KMS-11 (cell line): ENCODE data around the gene CLDN16.

ENCODE experiments used
- H2AFZ ChIP-seq: fragments of 200-600 bp; sonication (generic); 2 replicates; pipeline ENCODE4 v1.6.1; 2016; ENCODE audit warnings: antibody characterized with exemption, mixed run types, low read depth
- H3K27ac ChIP-seq: fragments of 200-600 bp; sonication (generic); 2 replicates; pipeline ENCODE4 v1.6.1; 2016; ENCODE audit warnings: mild to moderate bottlenecking, mixed run types
- H3K27me3 ChIP-seq: fragments of 200-600 bp; sonication (generic); 2 replicates; pipeline ENCODE4 v1.6.1; 2017; ENCODE audit warnings: mild to moderate bottlenecking, low read depth, mixed run types, moderate library complexity; ENCODE audit not compliant: insufficient read depth
- H3K36me3 ChIP-seq: fragments of 200-600 bp; sonication (generic); 2 replicates; pipeline ENCODE4 v1.6.1; 2017; ENCODE audit warnings: mild to moderate bottlenecking, mixed run types; ENCODE audit not compliant: insufficient read depth
- H3K4me1 ChIP-seq: fragments of 200-600 bp; sonication (generic); 2 replicates; pipeline ENCODE4 v1.6.1; 2016; ENCODE audit warnings: mild to moderate bottlenecking, low read depth, mixed run types; ENCODE audit not compliant: poor library complexity, severe bottlenecking
- H3K4me2 ChIP-seq: fragments of 200-600 bp; sonication (generic); 2 replicates; pipeline ENCODE4 v1.7.0; 2016; ENCODE audit warnings: mild to moderate bottlenecking, mixed run types
- H3K4me3 ChIP-seq: fragments of 200-600 bp; sonication (generic); IDR thresholded peaks from 2 replicates; pipeline ENCODE4 v1.6.1; 2017; ENCODE audit warnings: low read depth, low read length, mixed read lengths; ENCODE audit not compliant: insufficient read depth
- H3K79me2 ChIP-seq: fragments of 200-600 bp; sonication (generic); 2 replicates; pipeline ENCODE4 v1.6.1; 2016; ENCODE audit warnings: low read depth, mixed run types; ENCODE audit not compliant: insufficient read depth
- H3K9ac ChIP-seq: fragments of 200-600 bp; sonication (generic); 2 replicates; pipeline ENCODE4 v1.6.1; 2016; ENCODE audit warnings: mild to moderate bottlenecking, mixed run types
- H4K20me1 ChIP-seq: fragments of 200-600 bp; sonication (generic); 2 replicates; pipeline ENCODE4 v1.6.1; 2016; ENCODE audit warnings: mild to moderate bottlenecking, mixed run types; ENCODE audit not compliant: insufficient read depth
- CTCF ChIP-seq: fragments of 200-600 bp; sonication (generic); conservative IDR thresholded peaks from 2 replicates; pipeline ENCODE4 v1.6.1; 2017; ENCODE audit warnings: low read depth, mild to moderate bottlenecking, antibody characterized with exemption, low read length, moderate library complexity, mixed read lengths

CLDN16 gene

GRCh38 chr3:190361791-190362190 is 26.2 kb upstream of the CLDN16 start:
- H3K79me2 ChIP-seq: no peaks in the 10 kb centered on the region
- H3K9ac ChIP-seq: no peak overlapping the region
- H3K4me2 ChIP-seq: no peak overlapping the region
- no peak overlapping the region for H3K4me3 ChIP-seq
- no peak overlapping the region for H2AFZ ChIP-seq
- H4K20me1 ChIP-seq: no peaks in the 10 kb centered on the region
- no peaks in the 10 kb centered on the region for H3K36me3 ChIP-seq
- H3K4me1 ChIP-seq: peaks cover 45% of the 10 kb centered on the region
- peak overlapping the region; percentile 25; the same call in 1 of the 2 replicates for H3K27ac ChIP-seq
- no peak for TF ChIP-seq CTCF
- H3K27me3 ChIP-seq: no peaks in the 10 kb centered on the region

GRCh38 chr3:190362258-190362657 is 25.7 kb upstream of the CLDN16 start:
- Histone ChIP-seq H3K4me1 (peaks cover 41% of the 10 kb centered on the region), H3K4me2 (no peak overlapping the region), H3K27me3 (no peaks in the 10 kb centered on the region), H3K9ac (no peak overlapping the region), H4K20me1 (no peaks in the 10 kb centered on the region), H3K4me3 (no peak overlapping the region), H3K27ac (no peak overlapping the region), H3K79me2 (no peaks in the 10 kb centered on the region), H2AFZ (no peak overlapping the region), H3K36me3 (no peaks in the 10 kb centered on the region)
- TF ChIP-seq CTCF: no peak

- Histone ChIP-seq H3K27me3 (no peaks in the 10 kb centered on the region), H3K27ac (no peak overlapping the region), H2AFZ (no peak overlapping the region), H3K36me3 (no peaks in the 10 kb centered on the region), H3K4me2 (no peak overlapping the region), H3K4me3 (no peak overlapping the region), H3K79me2 (no peaks in the 10 kb centered on the region), H3K9ac (no peak overlapping the region), H4K20me1 (no peaks in the 10 kb centered on the region), H3K4me1 (peaks cover 15% of the 10 kb centered on the region)
- no peak for TF ChIP-seq CTCF
Measured at GRCh38 chr3:190366133-190366532, 21.8 kb upstream of the CLDN16 start.

GRCh38 chr3:190368881-190369280 is 19.1 kb upstream of the CLDN16 start:
- Histone ChIP-seq H3K27me3 (no peaks in the 10 kb centered on the region), H2AFZ (no peak overlapping the region), H3K9ac (no peak overlapping the region), H3K4me2 (no peak overlapping the region), H3K36me3 (no peaks in the 10 kb centered on the region), H3K27ac (no peak overlapping the region), H3K4me1 (no peaks in the 10 kb centered on the region), H3K79me2 (no peaks in the 10 kb centered on the region), H4K20me1 (no peaks in the 10 kb centered on the region), H3K4me3 (no peak overlapping the region)
- no peak for TF ChIP-seq CTCF
